ENCODE measurements around the gene RBPJ. TPM values are rescaled to one million over a fixed set of nuclear protein-coding genes. Genes with fewer than 3 reads are reported as not detected.

Gene RBPJ
- 90.0 and 115 TPM in 2 replicates for total RNA-seq (2014; rRNA removed; shearing (Covaris generic))

GRCh38 chr4:26320538-26321372, at the start of gene RBPJ:
TSS of gene RBPJ (plus strand) at chr4:26321014. CDS start at chr4:26321029, 15 bp downstream.
- peak; percentile 99 for DNase-seq
- Histone ChIP-seq H3K36me3 (no peaks in the 10 kb centered on the region), H3K27ac (peak within 1 kb of the TSS; percentile 97), H3K4me3 (peak within 1 kb of the TSS; percentile 86), H3K27me3 (no peaks in the 10 kb centered on the region), H3K4me1 (peaks cover 14% of the 10 kb centered on the region), H3K9me3 (replicated peaks) (peaks cover 2% of the 10 kb centered on the region)

GRCh38 chr4:26271703-26272102, 49.1 kb upstream of the RBPJ start:
- DNase-seq = no peak
- Histone ChIP-seq H3K4me1 (peaks cover 24% of the 10 kb centered on the region), H3K27me3 (no peaks in the 10 kb centered on the region), H3K36me3 (no peaks in the 10 kb centered on the region), H3K27ac (no peak overlapping the region), H3K4me3 (no peak overlapping the region), H3K9me3 (replicated peaks) (no peaks in the 10 kb centered on the region)

GRCh38 chr4:26272654-26273615, 47.9 kb upstream of the RBPJ start:
- Histone ChIP-seq H3K36me3 (no peaks in the 10 kb centered on the region), H3K9me3 (replicated peaks) (no peaks in the 10 kb centered on the region), H3K4me3 (peak overlapping the region; percentile 23), H3K27ac (peak overlapping the region; percentile 13; the same call in 1 of the 2 replicates), H3K4me1 (peaks cover 25% of the 10 kb centered on the region), H3K27me3 (no peaks in the 10 kb centered on the region)
- peak in 1 of 2 experiments; percentile 70 for DNase-seq

- H3K27me3 ChIP-seq = no peaks in the 10 kb centered on the region
- peak overlapping the region; percentile 13; the same call in 1 of the 2 replicates for H3K27ac ChIP-seq
- peak overlapping the region; percentile 23 for H3K4me3 ChIP-seq
- no peaks in the 10 kb centered on the region for H3K36me3 ChIP-seq
- peaks cover 19% of the 10 kb centered on the region for H3K4me1 ChIP-seq
- no peaks in the 10 kb centered on the region for H3K9me3 ChIP-seq (replicated peaks)
- DNase-seq = peak; percentile 30 to 49
Observed at GRCh38 chr4:26273616-26273980, 47.2 kb upstream of the RBPJ start.

- Histone ChIP-seq H3K27ac (no peak overlapping the region), H3K9me3 (replicated peaks) (no peaks in the 10 kb centered on the region), H3K27me3 (no peaks in the 10 kb centered on the region), H3K4me3 (no peak overlapping the region), H3K4me1 (peaks cover 17% of the 10 kb centered on the region), H3K36me3 (no peaks in the 10 kb centered on the region)
- DNase-seq = no peak
Observed at GRCh38 chr4:26275281-26275680, 45.5 kb upstream of the RBPJ start.

GRCh38 chr4:26279446-26279845, 41.4 kb upstream of the RBPJ start:
- H3K4me1 ChIP-seq = peaks cover 8% of the 10 kb centered on the region
- H3K36me3 ChIP-seq = no peaks in the 10 kb centered on the region
- no peak overlapping the region for H3K4me3 ChIP-seq
- H3K27ac ChIP-seq = no peak overlapping the region
- DNase-seq = no peak
- H3K9me3 ChIP-seq (replicated peaks) = no peaks in the 10 kb centered on the region
- no peaks in the 10 kb centered on the region for H3K27me3 ChIP-seq

GRCh38 chr4:26281881-26282280, 38.9 kb upstream of the RBPJ start:
- Histone ChIP-seq H3K27ac (no peak overlapping the region), H3K9me3 (replicated peaks) (no peaks in the 10 kb centered on the region), H3K4me3 (no peak overlapping the region), H3K4me1 (peaks cover 8% of the 10 kb centered on the region), H3K27me3 (no peaks in the 10 kb centered on the region), H3K36me3 (no peaks in the 10 kb centered on the region)
- DNase-seq = no peak

- peaks cover 14% of the 10 kb centered on the region for H3K4me1 ChIP-seq
- DNase-seq = no peak
- no peaks in the 10 kb centered on the region for H3K36me3 ChIP-seq
- H3K4me3 ChIP-seq = no peak overlapping the region
- no peak overlapping the region for H3K27ac ChIP-seq
- no peaks in the 10 kb centered on the region for H3K9me3 ChIP-seq (replicated peaks)
- H3K27me3 ChIP-seq = no peaks in the 10 kb centered on the region
Observed at GRCh38 chr4:26284536-26284935, 36.3 kb upstream of the RBPJ start.

GRCh38 chr4:26285272-26285671, 35.5 kb upstream of the RBPJ start:
- peaks cover 21% of the 10 kb centered on the region for H3K4me1 ChIP-seq
- H3K36me3 ChIP-seq = no peaks in the 10 kb centered on the region
- H3K4me3 ChIP-seq = no peak overlapping the region
- no peak for DNase-seq
- no peaks in the 10 kb centered on the region for H3K9me3 ChIP-seq (replicated peaks)
- H3K27ac ChIP-seq = no peak overlapping the region
- H3K27me3 ChIP-seq = no peaks in the 10 kb centered on the region

- no peaks in the 10 kb centered on the region for H3K9me3 ChIP-seq (replicated peaks)
- no peak for DNase-seq
- H3K4me1 ChIP-seq = peaks cover 22% of the 10 kb centered on the region
- H3K4me3 ChIP-seq = no peak overlapping the region
- no peak overlapping the region for H3K27ac ChIP-seq
- H3K27me3 ChIP-seq = no peaks in the 10 kb centered on the region
- no peaks in the 10 kb centered on the region for H3K36me3 ChIP-seq
Observed at GRCh38 chr4:26287756-26288155, 33.1 kb upstream of the RBPJ start.

- Histone ChIP-seq H3K27me3 (no peaks in the 10 kb centered on the region), H3K27ac (no peak overlapping the region), H3K9me3 (replicated peaks) (no peaks in the 10 kb centered on the region), H3K36me3 (no peaks in the 10 kb centered on the region), H3K4me1 (peaks cover 22% of the 10 kb centered on the region), H3K4me3 (no peak overlapping the region)
- DNase-seq = no peak
Observed at GRCh38 chr4:26288355-26288909, 32.4 kb upstream of the RBPJ start.

- H3K27me3 ChIP-seq = no peaks in the 10 kb centered on the region
- no peak for DNase-seq
- H3K36me3 ChIP-seq = no peaks in the 10 kb centered on the region
- H3K27ac ChIP-seq = no peak overlapping the region
- H3K4me1 ChIP-seq = peaks cover 22% of the 10 kb centered on the region
- no peak overlapping the region for H3K4me3 ChIP-seq
- no peaks in the 10 kb centered on the region for H3K9me3 ChIP-seq (replicated peaks)
Observed at GRCh38 chr4:26289401-26289800, 31.4 kb upstream of the RBPJ start.

GRCh38 chr4:26290321-26290720, 30.5 kb upstream of the RBPJ start:
- Histone ChIP-seq H3K27me3 (no peaks in the 10 kb centered on the region), H3K36me3 (no peaks in the 10 kb centered on the region), H3K4me1 (peaks cover 22% of the 10 kb centered on the region), H3K27ac (no peak overlapping the region), H3K4me3 (no peak overlapping the region), H3K9me3 (replicated peaks) (no peaks in the 10 kb centered on the region)
- peak in 1 of 2 experiments; percentile 51 for DNase-seq

- Histone ChIP-seq H3K36me3 (no peaks in the 10 kb centered on the region), H3K9me3 (replicated peaks) (no peaks in the 10 kb centered on the region), H3K27me3 (no peaks in the 10 kb centered on the region), H3K4me1 (peaks cover 42% of the 10 kb centered on the region), H3K4me3 (no peak overlapping the region), H3K27ac (no peak overlapping the region)
- DNase-seq = no peak
Observed at GRCh38 chr4:26294904-26295303, 25.9 kb upstream of the RBPJ start.

- no peak overlapping the region for H3K27ac ChIP-seq
- no peaks in the 10 kb centered on the region for H3K9me3 ChIP-seq (replicated peaks)
- no peaks in the 10 kb centered on the region for H3K36me3 ChIP-seq
- H3K27me3 ChIP-seq = no peaks in the 10 kb centered on the region
- no peak for DNase-seq
- no peak overlapping the region for H3K4me3 ChIP-seq
- H3K4me1 ChIP-seq = peaks cover 31% of the 10 kb centered on the region
Observed at GRCh38 chr4:26296021-26296420, 24.8 kb upstream of the RBPJ start.

Data from SJCRH30 (cell line).